Endothelial cell (in vitro differentiated cells): Measurements from ENCODE around the gene USP40. TPM values are rescaled to one million over a fixed set of nuclear protein-coding genes. Genes with fewer than 3 reads are reported as not detected.
A peak's percentile ranks its signal among the peaks of the same experiment; 100 is the strongest.

Experiments
- DNase-seq: peaks from one replicate; pipeline ENCODE4 v3.0.0; 2021; ENCODE audit warnings: low spot score
- H3K27ac Mint-ChIP-seq: one replicate; pipeline ENCODE4 v1.8.0; 2021; ENCODE audit warnings: mixed read lengths, inconsistent platforms; ENCODE audit not compliant: unreplicated experiment
- H3K27me3 Mint-ChIP-seq: one replicate; pipeline ENCODE4 v1.8.0; 2021; ENCODE audit warnings: mild to moderate bottlenecking, moderate library complexity, mixed read lengths, inconsistent platforms; ENCODE audit not compliant: unreplicated experiment
- H3K36me3 Mint-ChIP-seq: one replicate; pipeline ENCODE4 v1.8.0; 2021; ENCODE audit warnings: mild to moderate bottlenecking, low read depth, mixed read lengths, inconsistent platforms; ENCODE audit not compliant: unreplicated experiment
- H3K4me1 Mint-ChIP-seq: one replicate; pipeline ENCODE4 v1.8.0; 2021; ENCODE audit warnings: mild to moderate bottlenecking, mixed read lengths, inconsistent platforms; ENCODE audit not compliant: unreplicated experiment
- H3K4me3 Mint-ChIP-seq: one replicate; pipeline ENCODE4 v1.8.0; 2021; ENCODE audit warnings: mild to moderate bottlenecking, mixed read lengths, inconsistent platforms; ENCODE audit not compliant: unreplicated experiment
- H3K9me3 Mint-ChIP-seq: one replicate; pipeline ENCODE4 v1.8.0; 2021; ENCODE audit warnings: mixed read lengths, inconsistent platforms; ENCODE audit not compliant: unreplicated experiment
- CTCF ChIP-seq: fragments of 200-600 bp; sonication (generic); IDR thresholded peaks from one replicate; pipeline ENCODE4 v1.5.0; 2021; ENCODE audit warnings: antibody characterized with exemption; ENCODE audit not compliant: unreplicated experiment
- total RNA-seq: library from RNA; stranded (reverse); fragmentation: NEBNext Ultra II Directional; extraction: Animal tissue kit (Norgen Biotek cat#: 25700); gene quantifications from one replicate; pipeline ENCODE4 v1.2.1, GENCODE V29; 2021; ENCODE audit not compliant: unreplicated experiment

The USP40 gene
- total RNA-seq, 1 donor from 2014 or later: 23.6 TPM

GRCh38 chr2:233481368-233482142, 85.0 kb downstream of the USP40 start:
- DNase-seq: no peak
- Mint-ChIP-seq H3K9me3 (no peaks in the 10 kb centered on the region), H3K4me1 (peaks cover 7% of the 10 kb centered on the region), H3K27me3 (peaks cover 3% of the 10 kb centered on the region), H3K4me3 (peak overlapping the region; percentile 22), H3K27ac (no peak overlapping the region), H3K36me3 (peaks cover 43% of the 10 kb centered on the region)
- no peak for TF ChIP-seq CTCF

GRCh38 chr2:233480490-233481202, 85.9 kb downstream of the USP40 start:
- H3K36me3 Mint-ChIP-seq: peaks cover 41% of the 10 kb centered on the region
- DNase-seq: no peak
- H3K4me1 Mint-ChIP-seq: no peaks in the 10 kb centered on the region
- no peaks in the 10 kb centered on the region for H3K9me3 Mint-ChIP-seq
- H3K27me3 Mint-ChIP-seq: peaks cover 2% of the 10 kb centered on the region
- TF ChIP-seq CTCF: no peak
- H3K27ac Mint-ChIP-seq: no peak overlapping the region
- H3K4me3 Mint-ChIP-seq: no peak overlapping the region

DNA sequence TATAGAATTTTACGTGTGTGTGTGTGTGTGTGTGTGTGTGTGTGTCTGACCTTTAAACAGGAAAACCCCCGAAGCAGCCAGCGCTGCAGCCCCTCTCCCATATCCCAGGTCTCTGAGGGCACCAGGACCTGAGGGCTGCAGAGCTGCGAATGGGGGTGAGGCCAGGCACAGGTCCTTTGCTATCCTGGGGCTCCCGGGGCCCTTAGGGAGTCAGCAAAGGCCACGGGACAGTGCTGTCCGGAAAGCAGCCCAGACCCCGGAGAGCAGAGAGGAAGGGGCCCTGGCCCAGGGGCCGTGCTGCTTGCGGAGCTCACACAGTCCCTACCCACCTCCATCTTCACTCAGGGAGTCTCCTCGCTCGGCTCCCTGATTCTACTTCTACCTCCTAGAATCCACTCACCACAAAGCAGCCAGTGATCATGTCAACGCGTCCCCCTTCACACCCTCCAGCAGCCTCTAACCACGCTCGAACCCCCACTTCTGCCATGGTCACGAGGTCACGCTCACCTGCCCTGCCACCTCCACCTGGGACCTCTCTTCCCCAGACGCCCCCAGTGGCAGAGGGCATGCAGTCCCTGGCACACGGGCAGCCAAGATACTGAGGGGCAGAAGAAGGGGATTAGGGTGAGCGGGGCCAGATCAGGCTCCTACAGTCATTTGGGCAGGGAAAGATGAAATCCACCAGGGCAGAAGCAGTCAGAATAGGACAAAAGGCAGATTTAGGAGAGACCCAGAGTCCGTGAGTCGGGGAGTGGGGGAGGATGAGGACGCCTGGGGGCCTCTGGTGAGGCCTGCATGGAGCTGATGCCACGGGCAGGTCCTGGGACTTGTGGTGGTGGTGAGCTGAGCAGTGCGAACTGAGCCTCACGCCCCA, 86.7 kb downstream of the USP40 start:
- Mint-ChIP-seq H3K4me1 (no peaks in the 10 kb centered on the region), H3K9me3 (no peaks in the 10 kb centered on the region), H3K36me3 (peaks cover 33% of the 10 kb centered on the region), H3K4me3 (no peak overlapping the region), H3K27ac (no peak overlapping the region), H3K27me3 (peaks cover 2% of the 10 kb centered on the region)
- no peak for TF ChIP-seq CTCF
- DNase-seq: no peak

DNA sequence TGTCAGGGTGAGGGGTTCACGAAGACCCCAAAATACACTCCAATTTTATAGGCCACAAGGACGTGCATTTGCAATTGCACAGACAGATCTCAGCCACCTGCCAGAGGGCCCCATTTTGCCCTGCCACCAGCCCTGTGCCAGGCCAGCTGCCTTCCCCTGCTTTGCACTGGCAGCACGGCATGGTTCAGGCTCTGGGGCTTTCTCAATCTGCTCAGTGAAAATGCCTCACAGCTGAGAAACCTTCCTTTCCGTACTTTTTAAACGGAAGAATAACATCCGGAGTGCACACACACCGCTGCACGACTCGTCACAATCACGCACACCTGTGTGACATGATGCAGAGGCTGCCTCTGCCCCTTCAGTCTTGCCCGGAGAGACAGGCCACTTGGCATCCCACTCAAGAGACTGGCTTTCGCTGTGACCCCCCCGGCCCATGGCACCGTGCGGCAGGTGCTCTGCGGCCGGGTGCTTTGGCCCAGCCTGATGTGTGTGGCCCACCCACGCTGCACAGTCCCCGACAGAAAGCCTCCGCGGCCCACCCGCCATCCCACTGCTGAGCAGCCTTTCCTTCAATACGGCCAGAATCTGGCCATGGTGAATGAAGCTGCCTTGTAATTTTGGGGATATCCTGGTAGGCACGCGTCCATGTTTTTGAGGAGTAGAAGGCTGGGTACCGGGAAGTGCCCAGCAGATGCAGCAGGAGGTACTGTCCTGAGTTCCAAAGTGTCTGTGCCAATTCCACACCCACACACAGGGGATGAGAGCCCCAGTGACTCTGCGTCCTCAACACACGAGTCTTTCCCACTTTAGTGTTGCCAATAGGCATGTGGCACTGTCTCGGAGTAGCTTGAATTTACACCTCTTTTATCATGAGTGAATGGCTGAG, 88.8 kb downstream of the USP40 start:
- Mint-ChIP-seq H3K36me3 (peaks cover 15% of the 10 kb centered on the region), H3K27ac (no peak overlapping the region), H3K27me3 (peaks cover under 1% of the 10 kb centered on the region), H3K4me1 (no peaks in the 10 kb centered on the region), H3K9me3 (no peaks in the 10 kb centered on the region), H3K4me3 (no peak overlapping the region)
- DNase-seq: no peak
- no peak for TF ChIP-seq CTCF
